Activated CD4-positive, alpha-beta memory T cell treated with anti-CD3 and anti-CD28 coated beads for 36 hours (primary cell): ENCODE measurements around the gene SDK2. TPM values are rescaled to one million over a fixed set of nuclear protein-coding genes. Genes with fewer than 3 reads are reported as not detected.

Source experiments
- CTCF ChIA-PET: fragments of 350-600 bp; sonication (Branson Sonifier 250); formaldehyde crosslinking; loops from one replicate; lab custom pipeline; 2021; ENCODE audit warnings: antibody characterized with exemption, inconsistent platforms; lab: Charles Lee
- POLR2A ChIA-PET: fragments of 350-600 bp; sonication (Branson Sonifier 250); formaldehyde crosslinking; loops from one replicate; lab custom pipeline; 2021; ENCODE audit warnings: antibody characterized with exemption; lab: Charles Lee
- DNase-seq: peaks from one replicate; pipeline ENCODE4 v3.0.0-alpha.2; 2020
- H3K27ac Mint-ChIP-seq: one replicate; pipeline ENCODE4 v1.8.0; 2021; ENCODE audit warnings: mixed read lengths
- H3K27me3 Mint-ChIP-seq: one replicate; pipeline ENCODE4 v1.8.0; 2021; ENCODE audit warnings: mixed read lengths
- H3K36me3 Mint-ChIP-seq: one replicate; pipeline ENCODE4 v1.8.0; 2021; ENCODE audit warnings: mixed read lengths
- H3K4me1 Mint-ChIP-seq: one replicate; pipeline ENCODE4 v1.8.0; 2021; ENCODE audit warnings: low read depth, mixed read lengths
- H3K4me3 Mint-ChIP-seq: one replicate; pipeline ENCODE4 v1.8.0; 2021; ENCODE audit warnings: mild to moderate bottlenecking, mixed read lengths
- H3K9me3 Mint-ChIP-seq: one replicate; pipeline ENCODE4 v1.8.0; 2021; ENCODE audit warnings: mixed read lengths
- intact Hi-C: fragments of 100-400 bp; cut with micrococcal nuclease; formaldehyde crosslinking; loops from one replicate; pipeline ENCODE4 v1.15.1; 2023
- total RNA-seq, 2 experiments: library from RNA; stranded (reverse); gene quantifications; one replicate each; pipeline ENCODE4 v1.2.3, GENCODE V29; 2021

SDK2 gene
- total RNA-seq, 2 experiments from 2014 or later = 0.05 to 0.12 TPM

DNA sequence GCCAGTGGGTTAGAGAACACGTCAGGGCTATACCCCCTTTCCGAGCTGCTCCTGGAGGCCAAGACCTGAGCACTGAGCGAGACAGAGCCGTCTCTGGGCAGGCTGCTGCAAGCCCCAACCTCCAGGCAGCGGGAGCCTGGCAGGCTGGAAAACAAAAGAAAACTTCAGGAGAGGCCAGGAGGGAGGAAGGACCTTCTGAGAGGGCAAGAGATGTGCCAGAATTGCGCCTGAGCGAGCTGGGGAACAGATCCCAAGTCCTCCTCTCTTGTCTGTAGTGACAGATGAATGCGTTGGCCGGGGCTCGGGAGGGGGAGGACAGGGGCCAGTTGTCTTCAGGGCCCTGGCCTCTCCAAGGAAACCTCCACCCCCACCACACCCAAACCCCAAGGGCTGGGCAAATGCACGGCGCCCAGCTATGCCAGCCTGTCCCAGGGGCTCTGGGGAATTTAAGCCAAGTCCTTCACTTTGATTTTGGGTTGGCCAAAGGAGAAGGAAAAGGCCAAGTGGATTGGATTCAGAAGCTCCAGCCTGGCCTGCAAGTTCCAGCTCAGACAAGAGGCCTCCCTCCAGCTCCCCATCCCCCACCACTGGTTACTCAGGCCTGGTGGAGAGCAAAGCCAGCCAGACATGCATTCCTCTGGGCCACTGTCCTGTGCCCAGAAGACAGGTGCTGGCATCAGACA, 18.1 kb downstream of the SDK2 start:
- intact Hi-C loops = no loop called here
- Mint-ChIP-seq H3K4me1 (no peaks in the 10 kb centered on the region), H3K9me3 (no peaks in the 10 kb centered on the region), H3K27me3 (no peaks in the 10 kb centered on the region), H3K27ac (no peak overlapping the region), H3K4me3 (no peak overlapping the region), H3K36me3 (no peaks in the 10 kb centered on the region)
- CTCF ChIA-PET = no interaction called here
- DNase-seq = no peak
- POLR2A ChIA-PET = interaction anchor here (0.7 kb wide), 1 partner anchor 36 kb away, joined by 3 read pairs; no protein-coding TSS in a partner anchor

- intact Hi-C loops = no loop called here
- DNase-seq = no peak
- CTCF ChIA-PET = no interaction called here
- Mint-ChIP-seq H3K27ac (no peak overlapping the region), H3K9me3 (no peaks in the 10 kb centered on the region), H3K4me1 (no peaks in the 10 kb centered on the region), H3K36me3 (no peaks in the 10 kb centered on the region), H3K27me3 (no peaks in the 10 kb centered on the region), H3K4me3 (no peak overlapping the region)
- POLR2A ChIA-PET = no interaction called here
These were observed 19.2 kb downstream of the SDK2 start for GRCh38 chr17:73625006-73625405.

DNA sequence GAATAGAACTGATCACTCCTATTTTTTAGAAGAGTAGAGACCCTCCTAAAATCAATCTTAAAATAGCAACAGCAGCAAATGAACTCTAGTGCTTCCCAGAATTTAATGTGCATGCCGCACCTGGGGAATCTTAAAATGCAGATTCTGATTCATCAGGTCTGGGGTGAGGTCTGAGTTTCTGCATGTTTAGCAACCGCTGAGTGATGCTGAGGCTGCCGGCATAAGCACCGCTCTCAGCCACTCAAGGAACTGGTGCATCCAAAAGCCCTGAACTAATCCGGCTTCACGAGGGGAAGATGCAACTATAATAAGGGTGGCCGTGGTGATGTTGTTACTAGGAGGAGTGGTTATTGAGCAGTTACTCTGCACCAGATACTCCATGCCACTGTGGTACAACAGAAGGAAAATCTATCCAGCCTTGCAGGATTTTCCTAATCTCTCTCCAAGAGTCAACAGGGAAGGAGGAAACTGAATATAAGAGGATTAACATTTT, 19.7 kb downstream of the SDK2 start:
- ChIA-PET POLR2A (no interaction called here), CTCF (no interaction called here)
- intact Hi-C loops = no loop called here
- Mint-ChIP-seq H3K27me3 (no peaks in the 10 kb centered on the region), H3K36me3 (no peaks in the 10 kb centered on the region), H3K4me1 (no peaks in the 10 kb centered on the region), H3K27ac (no peak overlapping the region), H3K4me3 (no peak overlapping the region), H3K9me3 (peaks cover 2% of the 10 kb centered on the region)
- DNase-seq = no peak

DNA sequence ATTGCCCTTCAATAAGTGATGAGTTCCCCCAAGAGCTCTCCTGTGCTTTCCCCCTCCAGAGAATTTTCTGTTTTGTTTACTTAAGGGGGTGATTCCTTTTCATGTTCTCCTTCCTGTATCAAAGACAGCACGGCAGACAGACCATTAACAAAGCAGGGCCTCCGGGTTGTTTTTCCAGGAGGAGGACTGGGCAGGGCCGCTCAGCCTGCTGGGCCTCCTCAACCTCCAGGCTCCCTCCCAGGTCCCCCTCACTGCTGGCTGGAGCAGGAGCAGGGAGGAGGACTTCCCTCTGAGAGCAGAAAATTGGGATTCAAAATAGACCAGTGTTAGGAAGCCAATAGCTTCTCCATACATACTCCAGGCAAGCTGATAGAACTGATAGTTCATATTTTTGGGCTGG, 20.4 kb downstream of the SDK2 start:
- CTCF ChIA-PET = no interaction called here
- no peak overlapping the region for H3K27ac Mint-ChIP-seq
- H3K36me3 Mint-ChIP-seq = no peaks in the 10 kb centered on the region
- H3K27me3 Mint-ChIP-seq = no peaks in the 10 kb centered on the region
- POLR2A ChIA-PET = no interaction called here
- no peak overlapping the region for H3K4me3 Mint-ChIP-seq
- DNase-seq = no peak
- peaks cover 8% of the 10 kb centered on the region for H3K9me3 Mint-ChIP-seq
- intact Hi-C loops = no loop called here
- H3K4me1 Mint-ChIP-seq = no peaks in the 10 kb centered on the region

DNA sequence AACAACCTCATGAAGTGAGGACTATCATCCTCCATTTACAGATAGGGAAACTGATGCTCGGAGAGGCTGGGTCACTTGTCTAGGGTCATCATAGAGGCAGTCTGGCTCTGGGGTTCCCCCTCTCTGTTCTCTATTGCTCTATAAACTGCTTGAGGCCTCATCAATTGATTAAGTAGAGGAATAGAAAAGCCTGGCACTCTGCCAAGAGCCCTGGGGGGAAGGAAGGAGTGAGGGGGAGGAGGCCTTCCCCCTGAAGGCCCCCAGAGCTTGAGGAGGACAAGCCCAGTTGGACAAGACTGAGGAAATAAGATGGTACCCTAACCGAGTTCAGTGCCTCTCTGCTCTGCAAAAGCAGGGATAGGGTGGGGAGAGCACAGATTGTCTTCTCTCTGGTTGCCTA, 21.0 kb downstream of the SDK2 start:
- intact Hi-C loops = no loop called here
- POLR2A ChIA-PET = no interaction called here
- DNase-seq = no peak
- CTCF ChIA-PET = no interaction called here
- H3K27ac Mint-ChIP-seq = no peak overlapping the region
- H3K4me3 Mint-ChIP-seq = no peak overlapping the region
- H3K27me3 Mint-ChIP-seq = no peaks in the 10 kb centered on the region
- peaks cover 11% of the 10 kb centered on the region for H3K9me3 Mint-ChIP-seq
- no peaks in the 10 kb centered on the region for H3K36me3 Mint-ChIP-seq
- no peaks in the 10 kb centered on the region for H3K4me1 Mint-ChIP-seq

DNA sequence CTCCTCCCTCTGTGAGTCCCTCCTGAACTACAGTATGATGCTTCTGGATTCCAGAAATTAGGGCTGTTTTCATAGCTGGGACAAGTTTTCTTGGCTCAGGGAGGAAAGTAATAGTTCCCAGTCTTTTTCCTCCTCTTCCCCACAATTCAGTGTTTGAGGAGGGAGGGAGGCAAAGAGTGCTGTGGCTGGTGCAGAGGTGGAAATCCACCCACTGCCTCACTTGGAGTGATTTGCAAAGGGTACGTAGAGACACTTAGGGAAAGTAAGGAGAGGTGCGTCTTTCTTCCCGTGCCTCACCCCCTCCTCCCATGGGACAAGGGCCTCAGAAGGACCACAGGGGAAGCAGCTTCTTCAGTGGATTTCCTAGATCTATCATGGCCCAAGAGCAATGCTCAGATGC, 21.9 kb downstream of the SDK2 start:
- Mint-ChIP-seq H3K9me3 (peaks cover 13% of the 10 kb centered on the region), H3K27me3 (no peaks in the 10 kb centered on the region), H3K4me1 (no peaks in the 10 kb centered on the region), H3K36me3 (no peaks in the 10 kb centered on the region), H3K27ac (no peak overlapping the region), H3K4me3 (no peak overlapping the region)
- no peak for DNase-seq
- POLR2A ChIA-PET = no interaction called here
- intact Hi-C loops = no loop called here
- CTCF ChIA-PET = interaction anchor here (1.8 kb wide), 1 partner anchor 193 kb away, joined by 4 read pairs; no protein-coding TSS in a partner anchor

DNA sequence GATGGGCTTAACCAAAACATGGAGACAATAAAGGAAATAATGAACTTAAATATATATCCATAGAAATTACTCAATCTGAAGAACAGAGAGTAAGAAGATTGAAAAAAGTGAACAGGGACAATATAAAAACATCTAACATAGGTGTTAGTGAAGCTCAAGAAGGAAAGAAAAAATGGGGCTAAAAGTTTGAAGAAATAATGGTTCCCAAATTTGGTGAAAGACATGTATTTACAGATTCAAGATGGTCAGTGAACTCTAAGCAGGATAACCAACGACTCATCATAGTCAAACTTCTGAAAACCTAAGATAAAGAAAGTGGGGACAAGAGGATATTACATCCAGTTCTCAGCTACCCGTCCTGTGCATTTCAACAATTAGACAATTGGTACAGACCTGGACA, 22.6 kb downstream of the SDK2 start:
- no peak for DNase-seq
- H3K4me3 Mint-ChIP-seq = no peak overlapping the region
- ChIA-PET CTCF (interaction anchor here (1.8 kb wide), 1 partner anchor 192 kb away, joined by 4 read pairs; no protein-coding TSS in a partner anchor), POLR2A (no interaction called here)
- no peaks in the 10 kb centered on the region for H3K27me3 Mint-ChIP-seq
- peaks cover 13% of the 10 kb centered on the region for H3K9me3 Mint-ChIP-seq
- no peaks in the 10 kb centered on the region for H3K36me3 Mint-ChIP-seq
- intact Hi-C loops = no loop called here
- no peaks in the 10 kb centered on the region for H3K4me1 Mint-ChIP-seq
- no peak overlapping the region for H3K27ac Mint-ChIP-seq

DNA sequence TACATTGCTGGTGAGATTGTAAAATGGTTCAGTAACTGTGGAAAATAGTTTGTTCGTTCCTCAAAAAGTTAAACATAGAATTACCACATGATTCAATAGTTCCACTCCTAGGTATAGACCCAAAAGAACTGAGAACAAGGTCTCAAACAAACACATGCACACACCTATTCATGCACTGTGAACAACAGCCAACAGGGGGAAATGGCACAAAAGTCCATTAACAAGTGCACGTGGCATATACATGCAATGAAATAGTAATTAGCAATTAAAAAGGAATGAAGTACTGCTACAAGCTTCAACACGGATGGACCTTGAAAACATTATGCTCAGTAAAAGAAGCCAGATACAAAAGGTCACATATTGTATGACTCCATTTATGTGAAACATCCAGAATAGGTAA, 23.8 kb downstream of the SDK2 start:
- Mint-ChIP-seq H3K27ac (no peak overlapping the region), H3K27me3 (no peaks in the 10 kb centered on the region), H3K9me3 (peaks cover 13% of the 10 kb centered on the region), H3K4me1 (no peaks in the 10 kb centered on the region), H3K4me3 (no peak overlapping the region), H3K36me3 (no peaks in the 10 kb centered on the region)
- intact Hi-C loops = no loop called here
- ChIA-PET CTCF (no interaction called here), POLR2A (no interaction called here)
- no peak for DNase-seq

GRCh38 chr17:73617501-73617900, 26.7 kb downstream of the SDK2 start:
- no peak for DNase-seq
- Mint-ChIP-seq H3K4me3 (no peak overlapping the region), H3K4me1 (no peaks in the 10 kb centered on the region), H3K9me3 (peaks cover 13% of the 10 kb centered on the region), H3K36me3 (no peaks in the 10 kb centered on the region), H3K27ac (no peak overlapping the region), H3K27me3 (no peaks in the 10 kb centered on the region)
- POLR2A ChIA-PET = no interaction called here
- intact Hi-C loops = no loop called here
- CTCF ChIA-PET = no interaction called here

GRCh38 chr17:73616873-73617404, 27.3 kb downstream of the SDK2 start:
- Mint-ChIP-seq H3K27ac (no peak overlapping the region), H3K27me3 (no peaks in the 10 kb centered on the region), H3K9me3 (peaks cover 13% of the 10 kb centered on the region), H3K4me3 (no peak overlapping the region), H3K36me3 (no peaks in the 10 kb centered on the region), H3K4me1 (no peaks in the 10 kb centered on the region)
- ChIA-PET POLR2A (no interaction called here), CTCF (interaction anchor here (0.7 kb wide), 1 partner anchor 39 kb away, joined by 3 read pairs; no protein-coding TSS in a partner anchor)
- no peak for DNase-seq
- intact Hi-C loops = no loop called here

DNA sequence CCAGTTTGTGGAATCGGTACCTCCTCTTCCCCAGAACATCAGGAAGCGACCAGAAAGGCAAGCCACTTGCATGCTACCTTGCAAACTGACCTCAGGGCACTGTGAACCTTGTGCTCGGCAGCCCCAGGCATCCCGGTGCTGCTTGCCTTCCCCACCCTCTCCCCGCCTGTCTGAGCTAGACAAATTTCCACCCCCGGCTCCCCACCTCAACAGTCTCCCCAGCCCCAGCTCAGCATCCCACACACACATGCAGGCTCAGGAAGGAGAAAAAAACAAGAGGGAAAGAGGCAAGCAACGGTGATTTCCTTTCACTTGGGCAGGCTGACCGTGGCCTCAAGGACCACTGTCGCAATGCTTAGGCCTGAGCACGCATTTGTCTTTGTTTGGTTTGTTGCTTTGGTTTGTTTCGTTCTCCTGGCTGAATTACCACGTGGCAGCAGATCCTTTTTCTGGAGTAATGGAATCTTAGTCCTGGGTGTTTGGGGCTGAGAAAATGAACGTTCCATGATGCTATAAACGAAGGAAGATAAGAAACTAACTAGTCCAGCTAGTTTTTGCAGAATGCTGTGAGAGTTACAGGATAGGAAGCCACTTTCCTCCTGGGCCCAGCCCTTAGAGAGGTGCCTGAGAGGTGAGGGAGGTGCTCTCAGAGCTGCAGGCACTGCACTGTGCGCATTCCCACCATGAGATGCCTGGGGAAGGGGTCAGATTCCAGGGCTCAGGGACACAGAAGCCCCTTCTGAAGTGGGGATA, 27.9 kb downstream of the SDK2 start:
- ChIA-PET CTCF (interaction anchor here (0.7 kb wide), 1 partner anchor 40 kb away, joined by 3 read pairs; no protein-coding TSS in a partner anchor), POLR2A (no interaction called here)
- Mint-ChIP-seq H3K9me3 (peaks cover 13% of the 10 kb centered on the region), H3K4me1 (no peaks in the 10 kb centered on the region), H3K27me3 (no peaks in the 10 kb centered on the region), H3K4me3 (no peak overlapping the region), H3K36me3 (no peaks in the 10 kb centered on the region), H3K27ac (no peak overlapping the region)
- intact Hi-C loops = no loop called here
- no peak for DNase-seq

GRCh38 chr17:73614256-73614655, 30.0 kb downstream of the SDK2 start:
- H3K4me1 Mint-ChIP-seq = no peaks in the 10 kb centered on the region
- intact Hi-C loops = no loop called here
- no peaks in the 10 kb centered on the region for H3K27me3 Mint-ChIP-seq
- H3K36me3 Mint-ChIP-seq = no peaks in the 10 kb centered on the region
- H3K9me3 Mint-ChIP-seq = peaks cover 8% of the 10 kb centered on the region
- POLR2A ChIA-PET = no interaction called here
- CTCF ChIA-PET = no interaction called here
- DNase-seq = no peak
- H3K4me3 Mint-ChIP-seq = no peak overlapping the region
- no peak overlapping the region for H3K27ac Mint-ChIP-seq
